A549 treated with Hydrocortisone at 1 μM for 4 hours (cell line): Measurements from ENCODE around the gene SOCS1. TPM values are rescaled to one million over a fixed set of nuclear protein-coding genes. Genes with fewer than 3 reads are reported as not detected.

ENCODE experiments used
- total RNA-seq: library from RNA; stranded (reverse); fragments of 200-300 nt; extraction: Qiagen RNA extraction; gene quantifications from 5 replicates; pipeline ENCODE4 v1.2.3, GENCODE V29; 2022

Gene SOCS1
- total RNA-seq: 4.5 to 14.7 TPM (median 9.8 TPM) in 5 replicates

GRCh38 chr16:11255737-11256660 lies at the start of gene SOCS1:
Gene SOCS1, minus strand, starts transcription at chr16:11256204. Its CDS starts 726 bp downstream, at chr16:11255478.

DNA sequence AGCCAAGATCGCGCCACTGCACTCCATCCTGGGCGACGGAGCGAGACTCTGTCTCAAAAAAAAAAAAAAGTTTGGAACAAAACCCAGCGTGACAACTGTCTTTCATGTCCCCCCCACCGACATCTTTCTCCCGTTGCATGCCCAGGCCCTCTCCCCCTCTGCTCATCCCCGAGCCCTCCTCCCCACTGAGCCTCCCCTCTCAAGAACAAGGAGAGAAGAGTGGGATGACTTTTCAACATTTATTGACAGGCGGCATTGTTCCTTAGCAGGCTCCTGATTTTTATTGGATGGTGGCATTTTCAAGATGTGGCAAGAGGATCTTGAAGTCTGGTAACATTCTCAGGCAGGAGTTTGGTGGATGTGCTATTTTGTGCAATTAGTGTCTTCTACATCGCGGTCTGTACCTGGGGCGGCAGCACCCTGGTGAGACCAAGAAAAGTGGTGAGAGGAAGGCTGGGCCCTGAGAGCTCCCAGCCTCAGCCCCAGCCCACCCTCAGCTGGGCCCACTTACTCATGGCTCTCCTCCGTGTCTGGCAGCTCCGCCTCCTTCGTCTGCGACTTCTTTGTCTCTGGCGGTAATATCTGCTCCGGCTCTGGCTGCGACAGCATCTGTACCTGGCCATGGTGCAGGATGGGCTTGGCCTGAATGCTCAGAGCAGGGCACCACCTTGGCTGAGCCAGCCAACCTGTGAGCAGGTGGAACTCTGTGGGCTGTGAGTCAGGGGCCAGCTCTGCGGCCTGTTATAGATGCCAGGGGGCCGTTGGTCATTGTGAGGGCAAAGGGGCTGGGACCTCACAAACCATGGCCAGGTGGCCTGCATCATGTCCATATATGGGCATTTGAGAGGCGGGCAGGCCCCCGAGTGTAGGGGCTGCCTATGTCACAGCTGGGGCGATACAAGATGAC lies 24.9 kb upstream of the SOCS1 start, which contains the start of gene PRM1:
Gene PRM1 (minus strand): TSS at position 715 of the 907 bp plus-strand sequence. CDS start 92 bp downstream, at position 623.

DNA sequence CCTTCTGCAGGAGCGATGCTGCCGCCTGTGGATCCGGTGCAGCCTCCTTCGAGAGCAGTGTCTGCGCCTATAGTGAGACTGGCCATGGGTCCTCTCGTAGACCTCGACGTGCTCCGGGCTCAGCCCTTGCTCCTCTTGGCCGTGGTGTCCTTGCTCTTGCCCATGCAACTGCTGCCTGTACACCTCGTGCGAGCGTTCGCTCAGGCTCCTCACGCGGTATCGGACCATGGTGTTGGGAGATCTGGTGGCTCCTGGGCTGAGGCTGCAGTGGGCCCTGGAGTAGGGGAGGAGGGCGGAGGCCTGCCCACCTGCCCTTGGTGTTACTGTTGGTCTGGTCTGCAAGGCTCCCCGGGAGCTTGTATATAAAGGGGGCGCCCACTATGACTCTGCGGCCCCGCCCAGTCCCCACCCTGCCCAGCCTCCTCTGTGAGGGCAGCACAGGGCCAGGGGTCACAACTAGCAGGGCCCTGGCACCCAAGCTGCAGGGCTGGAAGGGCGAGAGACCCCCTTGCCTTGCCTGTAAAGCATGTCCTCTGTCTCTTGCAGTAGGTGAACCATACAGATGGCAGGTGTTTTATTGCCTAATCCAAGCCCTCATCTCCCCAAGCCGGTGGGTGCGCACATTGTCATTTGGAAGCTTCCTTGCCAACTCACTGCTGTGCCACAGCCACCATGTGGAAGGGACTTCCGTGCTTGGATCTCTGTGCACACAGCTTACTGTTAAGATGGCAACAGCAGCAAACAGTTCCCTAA lies 20.3 kb upstream of the SOCS1 start, which contains the start of gene PRM2:
Gene PRM2 (minus strand): TSS at position 338 of the 753 bp plus-strand sequence. CDS start 110 bp downstream, at position 228.

GRCh38 chr16:11272921-11273720 lies 17.1 kb upstream of the SOCS1 start, which contains the start of gene PRM3:
Gene PRM3, minus strand, starts transcription at chr16:11273629. Its CDS starts 34 bp downstream, at chr16:11273595.

DNA sequence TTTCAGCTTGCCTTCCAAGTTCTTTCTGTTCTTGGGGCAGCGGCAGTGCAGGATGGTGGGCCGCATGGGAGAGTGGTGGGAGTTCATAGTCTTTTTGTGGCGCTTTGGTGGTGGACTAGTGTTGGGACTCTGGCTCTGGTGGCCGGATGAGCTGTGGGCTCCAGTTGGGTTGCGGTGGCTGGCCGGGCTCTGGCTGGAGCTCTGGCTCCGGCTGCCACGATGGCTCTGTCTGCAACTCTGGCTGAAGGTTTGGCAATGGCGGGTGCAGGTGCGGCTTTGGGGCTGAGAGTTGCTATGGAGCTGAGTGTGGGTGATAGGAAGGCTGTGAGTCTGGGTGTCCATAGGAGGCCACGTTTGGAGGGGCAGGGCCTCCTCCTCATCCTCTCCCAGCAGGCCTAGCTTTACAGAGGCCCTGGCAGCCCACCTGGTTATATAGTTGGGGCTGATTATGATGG lies 12.9 kb upstream of the SOCS1 start, which contains the start of gene TNP2:
Gene TNP2 (minus strand): TSS at position 405 of the 455 bp plus-strand sequence. CDS start 63 bp downstream, at position 342.

Other genes with a start within 250 kb of the SOCS1 start
- gene TNP2, start 13.1 kb upstream of the SOCS1 start, total RNA-seq: not detected in 5 replicates
- gene PRM3, start 17.4 kb upstream of the SOCS1 start, total RNA-seq: not detected in 5 replicates
- not detected in 5 replicates for gene PRM2, start 20.3 kb upstream of the SOCS1 start, total RNA-seq
- gene PRM1, start 25.1 kb upstream of the SOCS1 start, total RNA-seq: not detected in 5 replicates
- 26.4 to 36.1 TPM (median 32.2 TPM) in 5 replicates for gene RMI2, start 89.3 kb upstream of the SOCS1 start, total RNA-seq